Epithelial cell of esophagus (primary cell): Measurements from ENCODE around the gene FOXL2.
A peak's percentile ranks its signal among the peaks of the same experiment; 100 is the strongest.

Source experiments
- DNase-seq: peaks from one replicate; pipeline ENCODE4 v3.0.0; 2010; ENCODE audit warnings: low read depth
- H3K4me3 ChIP-seq: 2 replicates; pipeline ENCODE4 v1.5.1; 2011; ENCODE audit warnings: mild to moderate bottlenecking, low read length, control low read depth
- TF ChIP-seq, protein P1 (sequence below): IDR thresholded peaks from 2 replicates; pipeline ENCODE4 v1.5.1; 2011; ENCODE audit warnings: low read depth, mild to moderate bottlenecking, low read length, control low read depth, inconsistent platforms; ENCODE audit not compliant: insufficient read depth; ENCODE audit errors: missing control alignments

FOXL2 gene

DNA sequence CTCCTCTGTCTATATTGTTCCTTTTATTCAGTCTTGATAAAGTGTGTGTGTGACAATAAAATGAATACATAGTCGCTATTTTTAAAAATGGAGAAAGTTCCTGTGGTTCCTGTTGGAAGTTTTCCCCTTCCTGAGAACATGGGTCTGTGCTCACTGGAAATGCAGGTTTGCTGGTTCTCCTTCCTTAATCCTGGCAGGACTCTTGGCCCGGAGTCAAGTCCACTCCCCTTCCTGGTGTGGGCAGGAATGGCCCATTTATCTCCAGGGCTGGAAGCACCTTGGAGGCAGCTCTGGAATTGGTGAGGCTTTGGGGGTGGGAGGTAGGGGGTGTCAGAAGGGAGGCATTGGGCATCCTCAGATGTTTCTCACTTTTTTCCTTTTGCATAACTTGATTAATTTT, 30.1 kb downstream of the FOXL2 start:
- TF ChIP-seq, protein P1, sequence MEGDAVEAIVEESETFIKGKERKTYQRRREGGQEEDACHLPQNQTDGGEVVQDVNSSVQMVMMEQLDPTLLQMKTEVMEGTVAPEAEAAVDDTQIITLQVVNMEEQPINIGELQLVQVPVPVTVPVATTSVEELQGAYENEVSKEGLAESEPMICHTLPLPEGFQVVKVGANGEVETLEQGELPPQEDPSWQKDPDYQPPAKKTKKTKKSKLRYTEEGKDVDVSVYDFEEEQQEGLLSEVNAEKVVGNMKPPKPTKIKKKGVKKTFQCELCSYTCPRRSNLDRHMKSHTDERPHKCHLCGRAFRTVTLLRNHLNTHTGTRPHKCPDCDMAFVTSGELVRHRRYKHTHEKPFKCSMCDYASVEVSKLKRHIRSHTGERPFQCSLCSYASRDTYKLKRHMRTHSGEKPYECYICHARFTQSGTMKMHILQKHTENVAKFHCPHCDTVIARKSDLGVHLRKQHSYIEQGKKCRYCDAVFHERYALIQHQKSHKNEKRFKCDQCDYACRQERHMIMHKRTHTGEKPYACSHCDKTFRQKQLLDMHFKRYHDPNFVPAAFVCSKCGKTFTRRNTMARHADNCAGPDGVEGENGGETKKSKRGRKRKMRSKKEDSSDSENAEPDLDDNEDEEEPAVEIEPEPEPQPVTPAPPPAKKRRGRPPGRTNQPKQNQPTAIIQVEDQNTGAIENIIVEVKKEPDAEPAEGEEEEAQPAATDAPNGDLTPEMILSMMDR: no peak
- DNase-seq: peak; percentile 69
- no peak overlapping the region for H3K4me3 ChIP-seq

DNA sequence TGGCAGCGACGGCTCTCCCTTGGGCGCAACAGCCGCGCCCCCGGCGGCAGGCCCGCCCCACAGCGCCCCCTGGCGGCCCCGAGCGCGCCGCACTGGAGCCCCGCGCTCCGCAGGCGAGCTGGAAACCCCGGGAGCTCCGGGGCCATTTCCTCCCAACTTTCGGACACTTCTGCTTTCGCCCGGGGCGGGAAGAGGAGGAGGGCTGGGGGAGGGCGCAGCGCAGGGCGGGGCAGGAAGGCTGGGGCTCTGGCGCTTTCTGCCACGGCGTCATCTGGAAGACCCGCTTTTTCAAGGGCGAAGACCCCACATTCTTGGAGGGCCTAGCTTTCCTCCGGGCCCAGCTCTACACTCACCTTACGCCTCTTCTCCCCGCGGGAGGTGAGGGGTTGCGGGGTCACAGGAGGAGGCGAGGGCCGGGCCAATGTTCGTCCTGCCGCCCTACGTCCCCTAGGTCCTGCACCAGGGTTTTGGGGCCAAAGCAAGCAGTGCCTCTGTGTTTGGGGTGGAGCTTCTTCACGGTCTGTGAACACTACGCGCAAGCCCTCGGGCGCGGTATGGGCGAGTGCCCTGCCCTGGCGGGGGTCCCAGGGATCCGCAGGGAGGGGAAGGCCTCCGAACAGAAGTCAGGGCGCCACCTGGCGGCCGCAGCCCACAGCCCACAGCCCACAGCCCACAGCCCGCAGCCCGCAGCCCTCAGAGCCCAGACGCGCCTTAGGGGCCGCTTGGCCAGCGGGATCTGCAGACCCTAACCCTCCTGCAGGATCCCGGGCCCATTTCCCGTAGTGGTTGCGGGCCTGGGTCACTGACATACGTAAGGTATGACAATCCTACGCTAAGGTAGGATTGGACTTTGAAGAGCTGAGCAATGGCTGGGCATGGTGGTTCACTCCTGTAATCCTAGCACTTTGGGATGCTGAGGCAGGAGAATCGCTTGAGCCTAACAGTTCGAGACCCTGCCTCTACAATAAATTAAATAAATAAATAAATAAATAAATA, 31.1 kb downstream of the FOXL2 start:
- peak overlapping the region; percentile 65 for H3K4me3 ChIP-seq
- DNase-seq: peak; percentile 81
- TF ChIP-seq, protein P1: peak; percentile 58

DNA sequence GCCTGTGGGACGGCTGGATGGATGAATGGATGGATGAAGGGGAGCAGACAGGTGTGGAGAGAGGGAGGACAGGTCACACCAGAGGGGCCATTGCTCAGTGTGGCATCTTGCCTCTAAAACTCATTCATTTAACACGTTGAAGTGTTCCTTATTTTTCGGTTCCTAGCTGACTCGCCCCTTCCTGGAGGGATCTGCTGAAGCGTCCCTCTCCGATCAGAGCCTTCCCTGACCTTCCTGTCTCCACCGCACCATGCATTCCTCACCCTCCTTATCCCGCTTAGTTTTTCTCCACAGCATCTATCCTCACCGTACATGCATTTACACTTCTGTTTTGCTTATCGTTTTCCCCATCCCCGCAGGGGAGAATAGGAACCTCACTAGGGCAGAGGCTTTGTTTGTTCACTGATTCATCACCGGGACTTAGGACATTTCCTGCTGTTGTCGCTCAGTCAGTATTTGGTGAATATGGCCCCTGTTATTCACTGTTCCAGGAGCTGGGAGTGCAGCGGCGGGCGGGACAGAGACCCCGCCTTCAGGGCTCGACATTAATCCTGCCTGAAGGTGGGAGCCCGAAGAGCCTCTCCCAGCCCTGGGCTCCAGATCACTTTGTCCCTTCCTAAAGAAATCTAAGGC, 32.0 kb downstream of the FOXL2 start:
- DNase-seq: peak; percentile 73
- peak overlapping the region; percentile 65 for H3K4me3 ChIP-seq
- TF ChIP-seq, protein P1: no peak

DNA sequence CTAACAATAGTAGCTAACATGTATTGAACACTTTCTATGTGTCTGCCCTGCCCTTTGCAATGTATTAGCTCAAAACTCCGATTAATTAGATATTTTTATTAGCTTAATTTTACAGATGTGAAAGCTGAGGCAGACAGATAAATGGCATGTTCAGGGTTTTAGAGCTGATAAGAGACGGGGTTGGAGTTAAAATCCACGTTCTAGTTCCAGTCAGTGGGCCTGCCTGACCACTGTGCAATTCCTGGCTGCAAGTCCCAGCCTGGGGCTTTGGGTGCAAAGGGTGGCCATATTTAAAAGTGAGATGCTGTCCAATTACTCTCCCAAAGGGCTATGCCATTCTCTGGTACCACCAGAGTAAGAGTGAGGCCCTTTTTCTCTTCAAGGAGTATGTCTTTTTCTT, 33.2 kb downstream of the FOXL2 start:
- TF ChIP-seq, protein P1: no peak
- H3K4me3 ChIP-seq: no peak overlapping the region
- no peak for DNase-seq

DNA sequence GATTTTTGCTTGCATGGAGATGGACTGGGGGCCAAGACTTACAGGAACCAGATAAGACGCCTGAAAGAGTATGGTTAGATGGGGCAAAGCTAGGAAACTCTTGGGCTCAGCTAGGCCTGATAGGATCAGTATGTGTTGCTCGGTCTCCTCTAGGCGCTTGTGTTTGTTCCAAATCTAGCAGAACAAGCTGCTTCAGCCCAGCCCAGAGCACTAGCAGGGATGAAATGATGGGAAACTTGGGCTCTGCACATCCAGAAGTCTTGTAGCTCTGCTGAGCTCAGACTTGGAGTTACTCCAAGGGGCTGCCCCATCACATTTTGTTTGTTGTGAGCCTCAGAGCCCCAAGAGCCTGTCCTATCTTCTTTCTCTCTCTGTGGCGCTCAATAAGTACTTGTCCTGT, 34.7 kb downstream of the FOXL2 start:
- TF ChIP-seq, protein P1: no peak
- no peak for DNase-seq
- H3K4me3 ChIP-seq: no peak overlapping the region

DNA sequence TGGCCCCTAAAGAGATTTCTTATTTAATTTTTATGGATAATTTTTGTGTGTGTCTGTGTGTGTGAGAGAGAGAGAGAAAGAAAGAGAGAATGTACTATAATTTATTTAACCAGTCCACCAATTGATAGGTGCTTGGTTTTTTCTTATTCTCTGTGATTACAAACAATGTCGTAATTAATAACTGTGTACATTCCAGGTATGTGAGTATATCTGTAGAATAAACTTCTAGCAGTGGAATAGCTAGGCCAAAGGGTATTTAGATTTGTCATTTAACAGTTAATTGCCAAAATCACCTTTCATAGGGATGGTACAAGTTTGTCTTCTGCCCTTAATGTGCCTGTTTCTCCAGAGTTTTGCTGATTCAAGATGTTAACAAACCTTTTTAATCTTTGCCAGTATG, 35.3 kb downstream of the FOXL2 start:
- TF ChIP-seq, protein P1: no peak
- DNase-seq: no peak
- H3K4me3 ChIP-seq: no peak overlapping the region
